AG04449 (cell line): ENCODE results near the gene SGPL1.

ENCODE experiments used
- CTCF ChIA-PET: fragments of 350-600 bp; formaldehyde crosslinking; extraction: SDS; loops from one replicate; lab custom pipeline; 2021; ENCODE audit warnings: antibody characterized with exemption; lab: Yijun Ruan, JAX
- POLR2A ChIA-PET: fragments of 400-600, 350-600 bp; formaldehyde crosslinking; extraction: SDS; loops from one replicate; lab custom pipeline; 2020; ENCODE audit warnings: antibody characterized with exemption, inconsistent platforms; lab: Yijun Ruan, JAX
- DNase-seq: peaks from one replicate; pipeline ENCODE4 v3.0.0-alpha.2; 2010; ENCODE audit warnings: low read depth, low spot score
- H3K4me3 ChIP-seq: 2 replicates; pipeline ENCODE4 v1.5.1; 2011; ENCODE audit warnings: low read depth, mild to moderate bottlenecking, control low read depth, low read length
- TF ChIP-seq, protein P1 (sequence below): IDR thresholded peaks from one replicate; pipeline ENCODE4 v1.5.1; 2011; ENCODE audit warnings: mild to moderate bottlenecking, moderate library complexity, low read length, control low read depth, inconsistent platforms; ENCODE audit not compliant: insufficient read depth; ENCODE audit errors: missing control alignments

SGPL1 gene

GRCh38 chr10:70880077-70880534 is 64.4 kb downstream of the SGPL1 start:
- no peak overlapping the region for H3K4me3 ChIP-seq
- no peak for DNase-seq
- ChIA-PET CTCF (interaction anchor here (0.7 to 12.4 kb wide), 21 partner anchors 9 to 419 kb away, joined by 3 to 128 read pairs (median 5); partner anchors contain the start of gene SGPL1), POLR2A (interaction anchor here (0.7 kb wide), 1 partner anchor 15 kb away, joined by 3 read pairs; no protein-coding TSS in a partner anchor)
- TF ChIP-seq, protein P1, sequence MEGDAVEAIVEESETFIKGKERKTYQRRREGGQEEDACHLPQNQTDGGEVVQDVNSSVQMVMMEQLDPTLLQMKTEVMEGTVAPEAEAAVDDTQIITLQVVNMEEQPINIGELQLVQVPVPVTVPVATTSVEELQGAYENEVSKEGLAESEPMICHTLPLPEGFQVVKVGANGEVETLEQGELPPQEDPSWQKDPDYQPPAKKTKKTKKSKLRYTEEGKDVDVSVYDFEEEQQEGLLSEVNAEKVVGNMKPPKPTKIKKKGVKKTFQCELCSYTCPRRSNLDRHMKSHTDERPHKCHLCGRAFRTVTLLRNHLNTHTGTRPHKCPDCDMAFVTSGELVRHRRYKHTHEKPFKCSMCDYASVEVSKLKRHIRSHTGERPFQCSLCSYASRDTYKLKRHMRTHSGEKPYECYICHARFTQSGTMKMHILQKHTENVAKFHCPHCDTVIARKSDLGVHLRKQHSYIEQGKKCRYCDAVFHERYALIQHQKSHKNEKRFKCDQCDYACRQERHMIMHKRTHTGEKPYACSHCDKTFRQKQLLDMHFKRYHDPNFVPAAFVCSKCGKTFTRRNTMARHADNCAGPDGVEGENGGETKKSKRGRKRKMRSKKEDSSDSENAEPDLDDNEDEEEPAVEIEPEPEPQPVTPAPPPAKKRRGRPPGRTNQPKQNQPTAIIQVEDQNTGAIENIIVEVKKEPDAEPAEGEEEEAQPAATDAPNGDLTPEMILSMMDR = peak; percentile 83

GRCh38 chr10:70884741-70885140 is 69.0 kb downstream of the SGPL1 start:
- CTCF ChIA-PET = interaction anchor here (1.1 to 11.5 kb wide), 6 partner anchors 12 to 335 kb away, joined by 4 to 128 read pairs (median 10); partner anchors contain the start of gene SGPL1
- peak; percentile 31 for DNase-seq
- no peak overlapping the region for H3K4me3 ChIP-seq
- POLR2A ChIA-PET = no interaction called here
- TF ChIP-seq, protein P1 = no peak

GRCh38 chr10:70885481-70885880 is 69.7 kb downstream of the SGPL1 start:
- no peak for DNase-seq
- TF ChIP-seq, protein P1 = no peak
- ChIA-PET POLR2A (no interaction called here), CTCF (interaction anchor here (0.8 to 3.6 kb wide), 3 partner anchors 11 to 336 kb away, joined by 3 to 17 read pairs (median 4); no protein-coding TSS in a partner anchor)
- no peak overlapping the region for H3K4me3 ChIP-seq

DNA sequence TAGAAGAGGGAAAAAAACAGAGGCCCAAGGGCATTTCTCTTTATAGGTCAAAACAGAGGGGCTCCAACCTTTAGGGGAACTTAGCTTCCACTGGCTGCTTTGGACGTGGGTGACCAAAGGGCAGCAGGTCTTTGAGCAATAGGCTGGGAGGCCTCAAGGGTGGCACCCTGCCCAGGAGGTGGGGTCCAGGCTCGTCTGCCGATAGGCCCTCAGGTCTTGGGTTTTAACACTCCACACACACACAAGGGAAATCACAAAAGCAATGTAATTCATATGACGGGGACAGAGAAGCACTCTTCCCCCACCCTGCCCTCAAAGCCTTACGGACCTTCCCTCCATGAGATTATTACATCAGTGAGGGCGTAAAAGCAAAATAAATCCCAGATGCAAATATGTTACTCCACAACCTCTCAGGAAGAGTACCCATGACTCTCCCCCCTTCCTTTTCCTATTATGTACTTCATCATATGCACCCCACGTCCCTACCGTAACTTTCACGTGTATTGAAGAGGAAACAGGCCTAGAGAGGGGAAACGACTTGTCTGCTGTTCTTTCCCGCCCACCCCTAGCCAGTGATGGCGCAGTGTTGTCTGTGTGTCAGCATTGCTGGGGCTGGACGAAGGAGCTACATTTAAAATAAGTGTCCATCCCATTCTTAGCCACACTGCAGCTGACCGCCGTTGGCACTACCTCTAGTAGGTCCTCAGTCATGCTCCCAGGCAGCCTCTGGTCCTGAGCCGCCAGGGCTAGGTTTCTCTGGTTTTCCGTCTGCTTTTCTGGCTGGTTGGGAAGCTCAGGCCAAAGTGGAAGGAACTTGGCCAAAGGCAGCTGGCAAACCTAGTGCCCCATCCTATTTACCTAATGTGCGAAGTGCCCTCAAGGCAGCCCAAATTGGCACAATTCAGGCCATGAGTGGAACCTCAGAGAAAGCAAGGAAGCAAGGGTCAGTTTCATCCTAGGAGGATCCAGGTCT is 70.5 kb downstream of the SGPL1 start:
- POLR2A ChIA-PET = no interaction called here
- TF ChIP-seq, protein P1 = no peak
- DNase-seq = no peak
- no peak overlapping the region for H3K4me3 ChIP-seq
- CTCF ChIA-PET = interaction anchor here (0.8 to 5.4 kb wide), 9 partner anchors 7 to 337 kb away, joined by 3 to 50 read pairs (median 5); no protein-coding TSS in a partner anchor

GRCh38 chr10:70886921-70887665 is 71.3 kb downstream of the SGPL1 start:
- TF ChIP-seq, protein P1 = no peak
- peak overlapping the region; percentile 68 for H3K4me3 ChIP-seq
- no peak for DNase-seq
- POLR2A ChIA-PET = no interaction called here
- CTCF ChIA-PET = interaction anchor here (1.4 to 5.4 kb wide), 7 partner anchors 8 to 338 kb away, joined by 3 to 50 read pairs (median 5); no protein-coding TSS in a partner anchor
